ENCODE data around the gene MMP23B.
"Not testable (repeated sequence)": the region's sequence is repeated elsewhere in the genome, so short reads cannot be mapped to it uniquely, and the experiment has no call there.

MMP23B gene

DNA sequence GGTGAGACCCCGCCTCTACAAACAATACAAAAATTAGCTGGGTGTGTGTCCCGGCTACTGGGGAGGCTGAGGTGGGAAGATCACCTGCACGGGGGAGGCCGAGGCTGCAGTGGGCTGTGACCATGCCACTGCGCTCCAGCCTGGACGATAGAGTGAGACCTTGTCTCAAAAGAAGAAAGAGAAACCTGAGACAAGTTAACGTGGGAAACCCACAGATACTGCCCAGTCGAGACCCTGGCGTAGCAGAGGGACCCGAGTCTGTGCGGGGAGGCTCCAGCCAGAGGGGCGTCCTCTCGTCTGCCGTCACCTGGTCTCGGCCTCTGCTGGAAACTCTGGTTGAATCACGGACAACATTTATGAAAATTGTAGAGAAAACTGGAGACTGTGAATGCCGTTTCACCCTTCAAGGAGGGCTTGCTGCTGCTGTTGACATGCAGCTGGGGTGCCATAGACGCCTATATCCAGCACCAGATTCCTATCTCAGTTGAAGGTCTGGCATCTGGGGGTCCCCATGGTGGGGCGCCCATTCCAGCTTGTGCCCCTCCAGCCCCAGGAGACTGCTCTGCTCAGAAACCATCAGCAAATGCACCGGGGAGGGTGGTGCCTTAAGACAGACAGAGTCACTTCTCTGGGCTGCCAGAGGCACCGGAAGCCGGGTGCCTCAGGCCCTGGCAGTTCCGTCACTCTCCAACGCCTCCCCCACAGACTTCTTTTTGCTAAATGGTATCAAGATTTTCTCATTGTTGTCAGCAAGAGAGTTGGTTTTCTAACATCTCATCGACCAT, 40.4 kb downstream of the MMP23B start:
- Histone ChIP-seq H3K4me3 (ENCODE audit: low read depth, low read length) (no peak overlapping the region), H3K79me1 (ENCODE audit: low read length) (no peaks in the 10 kb centered on the region), H3K79me2 (ENCODE audit: control insufficient read depth, insufficient read depth, low read length, poor library complexity) (no peaks in the 10 kb centered on the region), H2BK12ac (ENCODE audit: low read length) (peak overlapping the region; percentile 31), H3K4me2 (ENCODE audit: low read length) (no peak overlapping the region), H3K4ac (ENCODE audit: low read depth, low read length) (no peak overlapping the region), H2BK120ac (ENCODE audit: insufficient read depth, low read length, poor library complexity) (no peak overlapping the region), H3K14ac (ENCODE audit: low read length) (no peak overlapping the region), H4K8ac (ENCODE audit: low read depth, low read length) (no peak overlapping the region), H3K36me3 (ENCODE audit: control insufficient read depth in 1 of 2, insufficient read depth in 2 of 2, low read length in 2 of 2) (peaks cover 38 to 42% of the 10 kb centered on the region in 2 experiments), H3K9ac (ENCODE audit: low read length) (no peak overlapping the region), H4K91ac (ENCODE audit: low read depth, low read length) (no peak overlapping the region), H3K18ac (ENCODE audit: low read length) (no peak overlapping the region), H4K12ac (ENCODE audit: low read depth, low read length) (peak overlapping the region; percentile 30), H3K9me3 (ENCODE audit: insufficient read depth, low read depth, low read length) (peaks cover 2% of the 10 kb centered on the region), H2AFZ (ENCODE audit: insufficient read depth, low read length, poor library complexity) (no peak overlapping the region), H2AK5ac (ENCODE audit: low read length) (peak overlapping the region; percentile 29), H2BK5ac (ENCODE audit: low read depth, low read length, poor library complexity) (no peak overlapping the region), H3K27me3 (ENCODE audit: insufficient read depth, low read length) (no peaks in the 10 kb centered on the region), H3K27ac (ENCODE audit: low read depth, low read length) (no peak overlapping the region), H3K4me1 (ENCODE audit: control insufficient read depth in 1 of 2, insufficient read depth in 2 of 2, low read length in 2 of 2) (no peaks in the 10 kb centered on the region), H3K23ac (ENCODE audit: low read length) (no peak overlapping the region)
- DNase-seq, result no peak
- no CpG with 5 or more reads among the region's 25 CpGs for WGBS (ENCODE audit: extremely low coverage, insufficient coverage, insufficient read length)

DNA sequence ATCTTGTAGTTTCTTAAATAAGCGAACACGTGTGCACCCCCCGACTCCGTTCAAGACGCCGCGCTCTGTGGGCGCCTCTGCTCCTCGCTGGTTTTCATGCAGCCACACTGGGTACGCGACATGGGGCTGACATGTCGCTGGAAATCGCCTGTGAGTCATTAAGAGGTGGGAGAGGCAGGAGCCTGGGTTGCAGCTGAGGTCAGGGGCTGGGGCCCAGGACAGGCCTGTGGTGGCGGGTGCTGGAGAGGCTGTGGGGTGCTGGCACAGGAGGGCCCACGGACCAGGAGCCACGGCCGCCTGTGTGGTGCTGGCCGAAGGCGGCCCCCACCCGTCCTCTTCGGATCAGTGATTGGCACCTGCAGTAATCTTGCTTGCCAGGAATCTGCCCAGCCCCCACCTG, 42.8 kb downstream of the MMP23B start:
- H4K8ac ChIP-seq (ENCODE audit: low read depth, low read length); H2AFZ ChIP-seq (ENCODE audit: insufficient read depth, low read length, poor library complexity); H3K9me3 ChIP-seq (ENCODE audit: insufficient read depth, low read depth, low read length); H3K27ac ChIP-seq (ENCODE audit: low read depth, low read length); H3K4me2 ChIP-seq (ENCODE audit: low read length); H2BK12ac ChIP-seq (ENCODE audit: low read length); H3K79me1 ChIP-seq (ENCODE audit: low read length); H3K23ac ChIP-seq (ENCODE audit: low read length); H3K79me2 ChIP-seq (ENCODE audit: control insufficient read depth, insufficient read depth, low read length, poor library complexity); H3K4me3 ChIP-seq (ENCODE audit: low read depth, low read length); H2BK5ac ChIP-seq (ENCODE audit: low read depth, low read length, poor library complexity); H3K4ac ChIP-seq (ENCODE audit: low read depth, low read length); H3K14ac ChIP-seq (ENCODE audit: low read length); H4K12ac ChIP-seq (ENCODE audit: low read depth, low read length); H3K4me1 ChIP-seq (ENCODE audit: control insufficient read depth in 1 of 2, insufficient read depth in 2 of 2, low read length in 2 of 2); H4K91ac ChIP-seq (ENCODE audit: low read depth, low read length); H2AK5ac ChIP-seq (ENCODE audit: low read length); H2BK120ac ChIP-seq (ENCODE audit: insufficient read depth, low read length, poor library complexity); H3K9ac ChIP-seq (ENCODE audit: low read length); DNase-seq; H3K27me3 ChIP-seq (ENCODE audit: insufficient read depth, low read length); H3K18ac ChIP-seq (ENCODE audit: low read length): not testable (repeated sequence)
- WGBS (ENCODE audit: extremely low coverage, insufficient coverage, insufficient read length), result no CpG with 5 or more reads among the region's 21 CpGs
- H3K36me3 ChIP-seq (ENCODE audit: control insufficient read depth in 1 of 2, insufficient read depth in 2 of 2, low read length in 2 of 2), result peaks cover 26 to 34% of the 10 kb centered on the region in 2 experiments

DNA sequence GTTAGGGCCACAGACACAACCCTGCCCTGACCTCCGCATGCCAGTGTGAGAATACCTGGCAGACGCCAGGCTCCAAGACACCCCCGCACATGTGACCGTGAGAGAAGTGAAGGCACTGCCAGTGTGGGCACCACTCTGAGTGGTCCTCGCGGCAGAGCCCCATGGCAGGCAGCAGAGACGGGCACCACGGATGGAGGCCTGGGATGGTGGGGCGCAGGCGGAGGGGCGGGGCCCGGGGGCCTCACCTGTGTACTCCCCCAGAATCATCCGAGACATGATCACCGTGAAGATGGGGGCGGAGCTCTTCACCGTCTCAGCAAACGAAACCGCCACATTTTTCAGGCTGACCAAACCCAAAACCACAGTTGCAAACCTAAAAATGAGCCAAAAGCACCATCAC, 43.2 kb downstream of the MMP23B start:
- not testable (repeated sequence) for H3K23ac ChIP-seq (ENCODE audit: low read length); H3K9ac ChIP-seq (ENCODE audit: low read length); H3K4ac ChIP-seq (ENCODE audit: low read depth, low read length); H3K4me2 ChIP-seq (ENCODE audit: low read length); DNase-seq; H3K14ac ChIP-seq (ENCODE audit: low read length); H3K79me2 ChIP-seq (ENCODE audit: control insufficient read depth, insufficient read depth, low read length, poor library complexity); H3K9me3 ChIP-seq (ENCODE audit: insufficient read depth, low read depth, low read length); H2BK120ac ChIP-seq (ENCODE audit: insufficient read depth, low read length, poor library complexity); H2BK12ac ChIP-seq (ENCODE audit: low read length); H4K8ac ChIP-seq (ENCODE audit: low read depth, low read length); H2AK5ac ChIP-seq (ENCODE audit: low read length); H2BK5ac ChIP-seq (ENCODE audit: low read depth, low read length, poor library complexity); H3K27ac ChIP-seq (ENCODE audit: low read depth, low read length); H3K18ac ChIP-seq (ENCODE audit: low read length); H3K4me1 ChIP-seq (ENCODE audit: control insufficient read depth in 1 of 2, insufficient read depth in 2 of 2, low read length in 2 of 2); H4K12ac ChIP-seq (ENCODE audit: low read depth, low read length); H3K79me1 ChIP-seq (ENCODE audit: low read length); H3K27me3 ChIP-seq (ENCODE audit: insufficient read depth, low read length); H3K4me3 ChIP-seq (ENCODE audit: low read depth, low read length); H4K91ac ChIP-seq (ENCODE audit: low read depth, low read length); H2AFZ ChIP-seq (ENCODE audit: insufficient read depth, low read length, poor library complexity)
- WGBS (ENCODE audit: extremely low coverage, insufficient coverage, insufficient read length), result no CpG with 5 or more reads among the region's 18 CpGs
- H3K36me3 ChIP-seq (ENCODE audit: control insufficient read depth in 1 of 2, insufficient read depth in 2 of 2, low read length in 2 of 2), result peaks cover 24 to 31% of the 10 kb centered on the region in 2 experiments

DNA sequence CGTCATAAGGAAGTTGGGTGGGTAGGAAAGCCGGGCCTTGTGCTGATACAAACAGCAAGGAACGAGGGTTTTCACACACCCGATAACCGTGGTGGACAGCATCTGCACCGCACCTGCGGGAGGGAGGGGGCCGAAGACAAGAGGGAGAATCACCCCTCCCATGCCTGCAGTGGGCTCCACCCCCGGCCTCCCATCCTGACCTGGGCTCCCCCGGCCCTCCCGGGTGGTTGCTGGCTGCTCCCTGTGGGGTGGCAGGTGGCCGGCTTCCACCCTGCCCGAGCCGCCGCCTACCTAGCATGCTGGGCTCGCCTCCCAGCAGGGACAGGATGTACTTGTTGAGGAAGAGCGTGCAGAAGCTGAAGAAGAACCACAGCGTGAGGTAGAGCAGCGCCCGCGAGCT, 44.1 kb downstream of the MMP23B start:
- not testable (repeated sequence) for H2AFZ ChIP-seq (ENCODE audit: insufficient read depth, low read length, poor library complexity); H3K4me1 ChIP-seq (ENCODE audit: control insufficient read depth in 1 of 2, insufficient read depth in 2 of 2, low read length in 2 of 2); H2BK12ac ChIP-seq (ENCODE audit: low read length); H3K9me3 ChIP-seq (ENCODE audit: insufficient read depth, low read depth, low read length); H3K9ac ChIP-seq (ENCODE audit: low read length); H3K14ac ChIP-seq (ENCODE audit: low read length); H3K4me2 ChIP-seq (ENCODE audit: low read length); H3K23ac ChIP-seq (ENCODE audit: low read length); H3K4ac ChIP-seq (ENCODE audit: low read depth, low read length); H2BK120ac ChIP-seq (ENCODE audit: insufficient read depth, low read length, poor library complexity); H3K27me3 ChIP-seq (ENCODE audit: insufficient read depth, low read length); H2AK5ac ChIP-seq (ENCODE audit: low read length); H4K91ac ChIP-seq (ENCODE audit: low read depth, low read length); H3K27ac ChIP-seq (ENCODE audit: low read depth, low read length); H4K12ac ChIP-seq (ENCODE audit: low read depth, low read length); H3K4me3 ChIP-seq (ENCODE audit: low read depth, low read length); H3K18ac ChIP-seq (ENCODE audit: low read length); DNase-seq; H3K79me1 ChIP-seq (ENCODE audit: low read length); H4K8ac ChIP-seq (ENCODE audit: low read depth, low read length); H3K79me2 ChIP-seq (ENCODE audit: control insufficient read depth, insufficient read depth, low read length, poor library complexity); H2BK5ac ChIP-seq (ENCODE audit: low read depth, low read length, poor library complexity)
- H3K36me3 ChIP-seq (ENCODE audit: control insufficient read depth in 1 of 2, insufficient read depth in 2 of 2, low read length in 2 of 2), result peaks cover 19 to 26% of the 10 kb centered on the region in 2 experiments
- no CpG with 5 or more reads among the region's 21 CpGs for WGBS (ENCODE audit: extremely low coverage, insufficient coverage, insufficient read length)

All from trophoblast cell (in vitro differentiated cells and primary cell).